HL-60 (cell line): Measurements from ENCODE around the gene SSPN.

Experiments
- DNase-seq, 2 experiments: peaks; one replicate each; pipeline ENCODE4 v3.0.0-alpha.2; 2010 to 2020; ENCODE audit warnings: low read depth in 1 of 2, low spot score in 1 of 2
- H3K27ac ChIP-seq: fragments of 250-450 bp; sonication (Bioruptor Pico); replicated peaks from 2 replicates; pipeline ENCODE4 v1.5.1; 2020; ENCODE audit warnings: mild to moderate bottlenecking, moderate library complexity
- H3K27me3 ChIP-seq: fragments of 250-450 bp; sonication (Bioruptor Pico); 2 replicates; pipeline ENCODE4 v1.5.1; 2021; ENCODE audit warnings: mild to moderate bottlenecking, moderate library complexity; ENCODE audit not compliant: insufficient read depth, poor library complexity, severe bottlenecking
- H3K4me3 ChIP-seq: replicated peaks from 2 replicates; pipeline ENCODE4 v1.5.1; 2011; ENCODE audit warnings: mild to moderate bottlenecking, control low read depth, low read length; ENCODE audit not compliant: insufficient read depth
- CTCF ChIP-seq: IDR thresholded peaks from one replicate; pipeline ENCODE4 v1.5.1; 2011; ENCODE audit warnings: low read length, control low read depth, inconsistent platforms; ENCODE audit not compliant: insufficient read depth
- GABPA ChIP-seq: IDR thresholded peaks from 2 replicates; pipeline ENCODE4 v1.6.1; 2012; ENCODE audit warnings: low read depth
- POLR2AphosphoS5 ChIP-seq: IDR thresholded peaks from 2 replicates; pipeline ENCODE4 v1.6.1; 2012; ENCODE audit warnings: low read depth
- REST ChIP-seq: IDR thresholded peaks from 2 replicates; pipeline ENCODE4 v1.6.1; 2012; ENCODE audit warnings: low read depth; ENCODE audit not compliant: insufficient replicate concordance
- SPI1 ChIP-seq: IDR thresholded peaks from 2 replicates; pipeline ENCODE4 v1.6.1; 2012; ENCODE audit warnings: low read depth, mild to moderate bottlenecking, borderline replicate concordance

The SSPN gene

GRCh38 chr12:26247873-26248272, 52.5 kb downstream of the SSPN start:
- no peak overlapping the region for H3K4me3 ChIP-seq
- DNase-seq = no peak
- no peak overlapping the region for H3K27ac ChIP-seq
- TF ChIP-seq REST (no peak), GABPA (no peak), POLR2AphosphoS5 (no peak), CTCF (no peak), SPI1 (no peak)
- no peaks in the 10 kb centered on the region for H3K27me3 ChIP-seq

GRCh38 chr12:26250801-26251200, 55.4 kb downstream of the SSPN start:
- TF ChIP-seq CTCF = no peak
- no peak for TF ChIP-seq GABPA
- TF ChIP-seq REST = no peak
- no peak for TF ChIP-seq SPI1
- no peak for TF ChIP-seq POLR2AphosphoS5
- no peak overlapping the region for H3K4me3 ChIP-seq
- no peak for DNase-seq
- H3K27me3 ChIP-seq = no peaks in the 10 kb centered on the region
- no peak overlapping the region for H3K27ac ChIP-seq

- H3K4me3 ChIP-seq = no peak overlapping the region
- TF ChIP-seq REST (no peak), SPI1 (no peak), CTCF (no peak), POLR2AphosphoS5 (no peak), GABPA (no peak)
- no peak overlapping the region for H3K27ac ChIP-seq
- no peak for DNase-seq
- H3K27me3 ChIP-seq = no peaks in the 10 kb centered on the region
Observed at GRCh38 chr12:26251600-26251999, 56.2 kb downstream of the SSPN start.
